GM18951 (cell line): Measurements from ENCODE around the gene LIN54.
"Not testable (repeated sequence)": the region's sequence is repeated elsewhere in the genome, so short reads cannot be mapped to it uniquely, and the experiment has no call there.

Source experiments
- POLR2A ChIP-seq: IDR thresholded peaks from 4 replicates; pipeline ENCODE4 v1.6.1; 2011; ENCODE audit warnings: mild to moderate bottlenecking; ENCODE audit not compliant: insufficient read length, insufficient read depth; ENCODE audit errors: extremely low read depth
- in situ Hi-C: fragments of 300-500 bp; cut with MboI; formaldehyde crosslinking; loops from one replicate; pipeline ENCODE4 v1.12.0; 2022; ENCODE audit warnings: low sequenced_read_pairs, mixed read lengths, inconsistent platforms; ENCODE audit not compliant: unreplicated experiment

The LIN54 gene

DNA sequence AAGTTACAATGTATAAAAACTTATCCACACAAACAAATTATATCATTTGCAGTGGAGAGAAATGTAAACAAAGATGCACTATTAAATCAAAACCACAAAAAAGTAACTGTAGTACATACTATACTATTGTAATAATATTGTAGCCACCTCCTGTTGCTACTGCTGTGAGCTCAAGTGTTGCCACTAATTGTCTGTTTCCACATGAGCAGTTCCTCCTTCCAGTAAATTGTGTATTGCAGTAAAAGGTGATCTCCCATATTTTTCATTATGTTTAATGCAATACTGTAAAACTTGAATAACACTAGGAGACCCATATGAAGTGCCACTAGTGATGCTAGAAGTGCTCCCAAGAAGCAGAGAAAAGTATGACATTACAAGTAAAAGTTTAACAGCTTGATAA is 11.7 kb downstream of the LIN54 start:
- in situ Hi-C loops: no loop called here
- no peak for TF ChIP-seq POLR2A

DNA sequence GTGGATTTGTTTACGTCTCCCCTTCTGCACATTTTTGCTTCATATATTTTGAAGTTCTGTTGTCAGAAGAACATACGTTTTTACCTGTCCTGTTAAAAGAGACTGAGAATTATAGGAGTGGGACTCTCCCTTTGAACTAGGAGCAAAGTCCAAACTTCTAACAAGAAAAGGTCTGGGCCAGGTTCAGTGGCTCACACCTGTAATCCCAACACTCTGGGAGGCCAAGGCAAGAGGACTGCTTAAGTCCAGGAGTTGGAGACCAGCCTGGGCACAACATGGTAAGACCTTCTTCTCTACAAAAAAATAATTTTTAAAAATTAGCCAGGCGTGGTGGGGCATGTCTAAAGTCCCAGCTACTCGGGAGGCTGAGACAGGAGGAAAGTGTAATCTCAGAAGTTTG is 15.8 kb downstream of the LIN54 start:
- in situ Hi-C loops: no loop called here
- TF ChIP-seq POLR2A: no peak

DNA sequence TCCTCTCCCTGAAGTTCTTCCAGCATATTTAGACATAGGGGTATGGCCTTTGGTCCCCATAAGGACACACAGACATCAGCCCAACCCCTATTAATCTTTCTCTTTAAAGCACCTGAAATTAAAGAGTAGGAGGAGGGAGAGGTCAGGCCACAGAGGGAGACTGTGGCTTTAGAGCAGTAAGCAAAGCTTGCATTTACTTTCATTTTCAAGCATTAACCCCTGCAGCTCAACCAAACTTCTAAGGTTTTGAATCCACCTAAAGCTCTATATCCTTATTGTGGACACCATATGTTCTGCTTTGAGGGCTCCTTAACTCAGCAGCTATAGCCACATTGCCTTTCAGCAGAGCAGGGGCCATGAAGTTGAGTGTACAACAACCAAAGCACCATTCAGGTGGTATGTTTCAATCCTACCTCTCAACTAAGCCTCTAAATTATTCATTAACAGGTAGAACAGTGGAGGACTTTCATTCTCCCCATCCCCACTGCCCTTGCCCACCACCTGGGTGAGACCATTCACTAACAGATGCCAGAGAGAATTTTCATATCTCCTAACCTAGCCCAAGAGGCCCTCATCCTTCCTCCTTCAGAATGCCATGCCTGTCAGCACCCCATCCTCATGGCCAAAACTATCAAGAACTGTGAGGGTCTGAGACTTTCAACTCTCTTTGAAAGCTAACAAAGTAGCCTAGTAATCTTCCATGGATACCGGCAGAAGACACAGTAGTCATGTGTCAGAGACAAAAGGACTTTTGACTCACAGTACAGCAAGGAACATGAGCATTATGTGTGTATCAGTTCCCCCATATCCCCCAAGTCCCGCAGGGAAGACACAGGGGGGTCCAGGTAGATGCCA is 20.8 kb downstream of the LIN54 start:
- TF ChIP-seq POLR2A: no peak
- in situ Hi-C loops: no loop called here

DNA sequence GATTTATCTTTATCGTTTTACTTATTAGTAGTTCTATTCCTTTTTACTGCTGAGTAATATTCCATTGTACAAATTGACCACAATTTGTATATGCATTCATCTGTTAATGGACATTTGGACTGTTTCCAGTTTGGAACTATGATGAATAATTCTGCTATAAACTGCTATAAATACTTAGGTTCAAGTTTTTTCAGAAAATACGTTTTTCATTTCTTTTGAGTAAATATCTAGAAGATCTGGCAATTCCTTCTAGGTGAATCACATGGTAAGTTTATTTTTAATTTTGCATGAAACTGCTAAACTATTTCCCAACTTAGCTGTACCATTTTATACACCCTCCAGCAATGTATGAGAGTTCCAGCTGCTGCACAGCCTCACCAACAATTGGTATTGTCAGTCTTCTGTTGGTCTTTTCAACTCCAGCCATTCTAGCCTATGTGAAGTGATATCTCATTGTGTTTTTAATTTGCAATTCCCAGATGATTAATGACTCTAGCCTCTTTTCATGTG is 22.2 kb downstream of the LIN54 start:
- in situ Hi-C loops: no loop called here
- no peak for TF ChIP-seq POLR2A

DNA sequence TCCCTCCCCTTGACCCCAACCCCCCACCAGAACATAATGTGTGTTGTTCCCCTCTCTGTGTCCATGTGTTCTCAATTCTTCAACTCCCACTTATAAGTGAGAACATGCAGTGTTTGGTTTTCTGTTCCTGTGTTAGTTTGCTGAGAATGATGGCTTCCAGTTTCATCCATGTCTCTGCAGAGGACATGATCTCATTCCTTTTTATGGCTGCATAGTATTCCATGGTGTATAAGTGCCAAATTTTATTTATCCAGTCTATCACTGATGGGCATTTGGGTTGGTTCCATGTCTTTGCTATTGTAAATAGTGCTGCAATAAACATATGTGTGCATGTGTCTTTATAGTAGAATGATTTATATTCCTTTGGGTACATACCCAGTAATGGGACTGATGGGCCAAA is 23.1 kb downstream of the LIN54 start:
- in situ Hi-C loops: not testable (repeated sequence)

DNA sequence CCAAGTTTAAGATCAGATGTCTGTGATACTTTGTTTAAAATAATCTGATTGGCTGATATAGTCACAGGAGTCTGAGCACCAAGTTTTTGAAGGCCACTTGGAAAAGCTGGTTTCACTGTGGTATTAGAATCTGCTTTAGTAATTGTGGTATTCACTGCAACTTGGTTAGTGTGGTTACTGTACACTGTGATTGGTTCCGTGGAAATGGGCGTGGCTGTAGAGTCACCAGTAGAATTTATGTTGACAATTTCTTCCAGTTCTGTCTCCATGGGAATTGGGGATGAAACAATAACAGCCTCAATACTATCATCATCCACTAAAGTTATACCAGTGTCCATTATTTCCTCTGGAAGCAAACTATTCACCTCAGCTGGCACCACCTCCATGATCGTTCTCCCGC is 26.2 kb downstream of the LIN54 start:
- in situ Hi-C loops: no loop called here

DNA sequence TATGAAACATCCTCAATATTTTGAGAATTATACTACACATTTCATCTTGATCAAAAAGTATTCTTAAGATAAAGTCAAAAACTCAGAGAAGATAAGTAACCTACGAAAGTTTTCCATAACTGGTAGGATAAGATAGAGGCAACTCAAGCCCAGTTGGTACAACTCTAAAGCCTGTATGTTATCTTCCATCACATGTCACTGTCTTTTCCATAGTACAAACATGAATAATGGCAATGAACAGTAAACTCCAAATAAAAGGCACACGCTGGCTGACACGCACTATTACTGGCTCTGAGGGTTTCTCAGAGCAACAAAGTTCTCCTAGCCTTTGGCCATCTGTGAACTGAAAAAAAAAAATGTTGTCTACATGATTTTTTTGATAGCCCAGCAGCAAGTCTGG is 27.2 kb downstream of the LIN54 start:
- in situ Hi-C loops: no loop called here
- no peak for TF ChIP-seq POLR2A

More for the DNA sequence above, 26.2 kb downstream of the LIN54 start:
- TF ChIP-seq POLR2A: no peak

DNA sequence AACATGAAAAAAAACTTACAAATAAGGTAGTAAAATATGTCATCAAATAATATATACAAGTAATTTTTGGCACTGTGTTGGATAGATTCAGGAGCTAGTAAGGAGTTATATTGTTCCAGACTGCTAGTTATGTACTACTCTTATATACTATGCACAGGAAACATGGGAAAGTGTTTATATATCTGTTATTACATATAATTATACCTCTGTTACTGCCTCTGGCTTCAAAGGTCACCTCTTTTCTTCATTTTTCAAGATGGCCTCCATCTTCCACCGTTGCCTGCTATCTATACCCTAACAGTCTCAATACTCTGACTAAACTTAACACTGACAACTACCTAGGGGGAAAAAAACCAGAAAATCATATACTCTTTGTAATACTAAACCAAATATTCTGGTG is 29.5 kb downstream of the LIN54 start:
- TF ChIP-seq POLR2A: no peak
- in situ Hi-C loops: no loop called here

DNA sequence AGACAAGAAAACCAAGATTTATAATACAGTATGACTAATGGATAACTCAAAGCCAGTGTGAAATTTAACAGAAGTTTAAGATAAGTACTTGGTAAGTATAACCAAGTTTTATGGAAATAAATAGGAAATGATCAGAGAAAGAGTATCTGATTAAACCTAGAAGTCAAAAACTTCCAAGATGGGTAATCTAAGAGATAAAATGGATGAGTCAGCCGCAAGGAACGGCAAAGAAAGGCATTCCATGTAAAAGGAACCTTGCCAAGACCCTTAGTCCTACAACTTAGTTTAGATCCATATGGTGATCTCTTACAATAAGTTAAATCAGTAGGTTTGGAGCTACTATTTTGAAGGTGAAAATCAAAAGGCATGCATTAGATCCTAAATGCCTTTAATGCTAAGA is 34.8 kb downstream of the LIN54 start:
- TF ChIP-seq POLR2A: no peak
- in situ Hi-C loops: no loop called here

DNA sequence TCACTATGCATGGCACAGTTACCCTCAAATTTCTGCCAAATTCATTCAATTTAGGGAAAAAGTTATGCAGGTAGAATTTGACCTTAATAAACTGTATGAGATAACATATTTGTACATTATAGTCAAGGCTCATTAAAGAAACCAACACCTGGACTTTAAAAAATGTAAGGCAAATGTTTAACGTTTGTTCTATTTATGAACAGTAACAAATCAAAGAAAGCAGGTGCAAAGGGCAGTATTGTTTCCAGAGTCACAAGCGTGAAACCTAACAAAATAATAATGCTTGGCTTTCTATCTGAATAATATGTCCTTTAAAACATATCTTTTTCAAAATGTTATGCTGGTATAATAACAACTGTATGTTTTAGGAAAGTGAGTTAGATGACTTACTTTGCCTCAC is 41.2 kb downstream of the LIN54 start:
- in situ Hi-C loops: no loop called here
- TF ChIP-seq POLR2A: no peak

DNA sequence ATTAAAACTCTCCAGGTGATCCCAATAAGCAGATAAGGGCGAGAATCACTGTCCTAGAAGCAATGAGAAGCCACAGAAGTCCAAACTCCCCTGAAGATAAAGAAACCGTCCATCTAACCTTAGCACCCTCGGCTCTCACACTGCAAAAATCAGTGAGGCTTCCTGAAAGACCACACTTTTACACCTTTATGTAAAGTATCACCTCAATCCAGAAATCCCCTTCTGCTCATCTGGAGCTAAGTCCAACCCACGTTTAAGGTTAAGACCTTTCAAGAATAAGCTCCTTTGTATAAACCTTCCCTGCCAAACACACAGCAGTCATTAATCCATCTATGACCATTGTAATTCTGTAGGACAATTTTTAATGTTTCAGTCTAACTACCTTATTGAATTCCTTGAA is 41.7 kb downstream of the LIN54 start:
- TF ChIP-seq POLR2A: no peak
- in situ Hi-C loops: no loop called here

DNA sequence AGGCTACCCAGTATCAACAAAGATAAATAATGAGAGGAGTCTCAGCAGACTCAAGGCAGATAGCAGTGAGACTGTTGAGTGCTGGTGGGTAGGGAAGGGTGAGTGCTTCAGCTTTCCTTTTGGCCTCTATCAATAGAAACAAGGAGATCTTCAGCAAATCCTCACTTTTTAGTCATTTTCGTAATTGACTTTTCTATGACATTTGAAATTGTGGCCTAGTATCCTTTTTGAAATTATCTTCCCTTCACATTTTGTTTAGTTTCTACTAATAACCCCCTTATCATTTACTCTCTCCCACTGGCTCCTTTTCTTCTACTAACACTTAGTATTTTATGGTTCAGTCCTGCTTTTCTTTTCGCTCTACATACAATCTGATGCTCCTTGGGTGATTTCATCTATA is 44.9 kb downstream of the LIN54 start:
- TF ChIP-seq POLR2A: no peak
- in situ Hi-C loops: no loop called here

DNA sequence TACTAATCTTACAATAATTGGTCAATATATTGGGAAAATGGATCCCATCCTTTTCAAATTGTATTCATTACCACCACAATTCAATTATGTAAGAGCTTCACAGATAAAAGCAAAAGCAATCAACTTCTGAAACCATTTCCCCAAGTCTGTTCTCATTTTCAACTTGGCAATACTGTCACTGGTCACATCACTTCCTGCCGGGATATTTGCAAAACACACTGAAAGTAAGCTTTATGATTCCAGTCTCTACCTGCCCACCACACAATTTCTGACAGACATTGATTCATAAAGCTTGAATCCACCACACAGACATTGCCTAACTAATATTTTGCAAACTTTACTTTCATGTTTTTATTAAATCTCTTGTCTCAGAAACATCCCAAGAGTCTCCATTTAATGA is 53.6 kb downstream of the LIN54 start:
- TF ChIP-seq POLR2A: no peak
- in situ Hi-C loops: no loop called here

DNA sequence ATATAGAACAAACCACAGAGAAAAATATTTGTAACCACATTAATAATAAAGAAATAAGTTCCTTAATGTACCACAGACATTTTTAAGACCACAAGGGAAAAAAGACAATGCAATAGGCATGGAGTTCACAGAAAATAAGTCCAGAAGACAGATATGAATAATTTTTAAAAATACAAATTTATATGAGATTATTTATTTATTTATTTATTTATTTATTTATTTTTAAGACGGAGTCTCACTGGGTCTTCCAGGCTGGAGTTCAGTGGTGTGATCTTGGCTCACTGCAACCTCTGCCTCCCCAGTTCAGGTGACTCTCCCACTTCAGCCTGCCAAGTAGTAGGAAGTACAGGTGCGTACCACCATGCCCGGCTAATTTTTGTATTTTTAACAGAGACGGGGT is 56.4 kb downstream of the LIN54 start:
- no peak for TF ChIP-seq POLR2A
- in situ Hi-C loops: no loop called here

DNA sequence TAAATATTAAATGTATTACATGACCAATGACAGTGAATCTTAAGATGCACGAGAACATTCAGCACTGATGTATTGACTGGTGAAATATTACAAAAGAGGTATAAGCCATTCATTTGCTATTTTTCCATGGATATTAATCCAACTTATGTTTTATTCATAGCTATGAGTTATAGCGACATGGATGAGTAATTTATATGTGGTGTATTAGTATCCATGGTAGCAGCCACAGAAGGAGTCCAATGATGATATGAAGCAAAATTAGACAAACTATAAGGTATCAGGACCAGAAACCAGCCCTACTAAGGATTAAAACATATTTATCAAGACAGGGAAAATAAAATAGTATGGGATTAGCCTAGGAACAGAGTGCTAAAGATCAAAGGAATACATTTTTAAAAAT is 59.4 kb downstream of the LIN54 start:
- no peak for TF ChIP-seq POLR2A
- in situ Hi-C loops: no loop called here

DNA sequence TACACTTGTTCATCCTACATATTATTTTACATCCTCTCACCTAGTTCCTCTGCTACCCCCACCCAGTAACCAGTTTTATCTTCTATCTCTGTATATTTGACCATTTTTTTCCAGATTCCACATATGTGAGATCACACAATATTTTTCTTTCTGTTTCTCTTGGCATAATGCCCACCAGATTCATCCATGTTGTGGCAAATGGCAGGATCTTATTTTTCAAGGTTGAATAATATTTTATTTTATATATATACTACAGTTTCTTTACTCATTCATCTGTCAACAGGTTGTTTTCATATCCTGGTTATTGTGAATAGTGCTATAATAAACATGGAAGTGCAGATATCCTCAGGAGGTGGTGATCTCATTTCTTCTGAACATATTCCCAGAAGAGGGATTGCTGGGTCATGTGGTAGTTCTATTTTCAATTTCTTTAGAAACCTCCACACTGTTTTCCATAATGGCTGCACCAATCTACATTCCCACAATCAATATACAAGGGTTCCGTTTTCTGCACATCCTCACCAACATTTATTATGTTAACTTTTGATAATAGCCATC is 61.9 kb downstream of the LIN54 start:
- no peak for TF ChIP-seq POLR2A
- in situ Hi-C loops: no loop called here
